Keratinocyte (primary cell): ENCODE measurements around the gene ADAMTS13. TPM values are rescaled to one million over a fixed set of nuclear protein-coding genes. Genes with fewer than 3 reads are reported as not detected.

ENCODE experiments used
- DNase-seq: peaks from one replicate; pipeline ENCODE4 v3.0.0-alpha.2; 2011; ENCODE audit warnings: low read depth, missing footprints, low spot score
- FAIRE-seq: peaks from 2 replicates; lab custom pipeline; 2011; peaks lifted over from hg19 to GRCh38; lab: Jason Lieb, UNC
- H2AFZ ChIP-seq: 2 replicates; pipeline ENCODE4 v1.6.0; 2012; ENCODE audit warnings: low read length, control low read depth, inconsistent platforms; ENCODE audit not compliant: control insufficient read depth
- H3K27ac ChIP-seq: 2 replicates; pipeline ENCODE4 v1.5.1; 2011; ENCODE audit warnings: low read length; ENCODE audit not compliant: control insufficient read depth, insufficient read depth
- H3K27me3 ChIP-seq: 3 replicates; pipeline ENCODE4 v1.6.0; 2011; ENCODE audit warnings: low read length; ENCODE audit not compliant: control insufficient read depth, insufficient read depth; ENCODE audit errors: extremely low read depth
- H3K36me3 ChIP-seq, 2 experiments: 2 replicates in 1 of 2; 3 replicates in 1 of 2; pipeline ENCODE4 v1.5.1; 2011; ENCODE audit warnings: low read length in 2 of 2, mild to moderate bottlenecking in 1 of 2; ENCODE audit not compliant: control insufficient read depth in 2 of 2, insufficient read depth in 2 of 2; ENCODE audit errors: extremely low read depth in 1 of 2
- H3K4me1 ChIP-seq: 3 replicates; pipeline ENCODE4 v1.5.1; 2011; ENCODE audit warnings: low read length; ENCODE audit not compliant: control insufficient read depth, insufficient read depth; ENCODE audit errors: extremely low read depth
- H3K4me2 ChIP-seq: 3 replicates; pipeline ENCODE4 v1.6.0; 2011; ENCODE audit warnings: low read depth, low read length; ENCODE audit not compliant: control insufficient read depth, insufficient read depth; ENCODE audit errors: extremely low read depth
- H3K4me3 ChIP-seq, 3 experiments: fragments of 200-600 bp in 1 of 3; sonication (generic) in 1 of 3; 2 replicates in 2 of 3; 3 replicates in 1 of 3; pipeline ENCODE4 v1.5.1; 2011 to 2016; ENCODE audit warnings: low read length in 3 of 3, mild to moderate bottlenecking in 3 of 3, control low read depth in 2 of 3, inconsistent platforms in 1 of 3, low read depth in 1 of 3, mixed read lengths in 1 of 3, mixed run types in 1 of 3, moderate library complexity in 1 of 3; ENCODE audit not compliant: control insufficient read depth in 2 of 3, insufficient read depth in 2 of 3; ENCODE audit errors: extremely low read depth in 1 of 3
- H3K79me2 ChIP-seq: 2 replicates; pipeline ENCODE4 v1.6.0; 2012; ENCODE audit warnings: low read length; ENCODE audit not compliant: control insufficient read depth, insufficient read depth
- H3K9ac ChIP-seq: 3 replicates; pipeline ENCODE4 v1.6.0; 2011; ENCODE audit warnings: low read length; ENCODE audit not compliant: control insufficient read depth, insufficient read depth; ENCODE audit errors: extremely low read depth
- H3K9me1 ChIP-seq: 3 replicates; pipeline ENCODE4 v1.6.0; 2011; ENCODE audit warnings: low read length; ENCODE audit not compliant: control insufficient read depth, insufficient read depth; ENCODE audit errors: extremely low read depth
- H3K9me3 ChIP-seq: 2 replicates; pipeline ENCODE4 v1.5.1; 2012; ENCODE audit warnings: low read depth, low read length; ENCODE audit not compliant: control insufficient read depth
- H4K20me1 ChIP-seq: 3 replicates; pipeline ENCODE4 v1.6.0; 2011; ENCODE audit warnings: low read length; ENCODE audit not compliant: control insufficient read depth, insufficient read depth; ENCODE audit errors: extremely low read depth
- EZH2 ChIP-seq: IDR thresholded peaks from one replicate; pipeline ENCODE4 v1.6.1; 2012; ENCODE audit warnings: inconsistent platforms, mild to moderate bottlenecking, low read length, moderate library complexity
- dilution Hi-C: fragments of 300-500 bp; cut with MboI; formaldehyde crosslinking; loops from one replicate; pipeline ENCODE4 v1.7.0; 2020; ENCODE audit warnings: low sequenced_read_pairs; ENCODE audit not compliant: extremely low pct_ligation_motif_present
- polyA plus RNA-seq, 5 experiments: library from polyadenylated mRNA; depleted of rRNA in 3 of 5; stranded (reverse) in 3 of 5; stranded (forward) in 1 of 5; unstranded in 1 of 5; fragments of >200 nt; gene quantifications; 1 replicate in 1 of 5; 2 replicates in 3 of 5; 3 replicates in 1 of 5; pipeline versions ENCODE4 v1.2.1 to v1.2.3, GENCODE V29; 2011 to 2012; ENCODE audit warnings: missing spikeins in 2 of 5, low read depth in 1 of 5, low replicate concordance in 1 of 5
- TF ChIP-seq, protein P1 (sequence below), 3 experiments: IDR thresholded peaks in 1 of 3; conservative IDR thresholded peaks in 1 of 3; optimal IDR thresholded peaks in 1 of 3; 2 replicates in 2 of 3; 3 replicates in 1 of 3; pipeline versions ENCODE3 to v1.5.1; 2011; ENCODE audit warnings: low read length in 3 of 3, mild to moderate bottlenecking in 3 of 3, moderate library complexity in 2 of 3, control low read depth in 1 of 3, inconsistent platforms in 1 of 3; ENCODE audit not compliant: insufficient read depth in 2 of 3; ENCODE audit errors: extremely low read depth in 1 of 3

Gene ADAMTS13
- polyA plus RNA-seq, 1 donor (not counting 4 experiments of a cell fraction or from before 2014, with no cell fraction given), result 1.1 TPM

GRCh38 chr9:133386338-133386737, 35.8 kb upstream of the ADAMTS13 start:
- Histone ChIP-seq H3K27me3 (no peaks in the 10 kb centered on the region), H4K20me1 (no peaks in the 10 kb centered on the region), H3K9me1 (no peaks in the 10 kb centered on the region), H3K9ac (no peak overlapping the region), H3K27ac (no peak overlapping the region), H3K4me2 (no peak overlapping the region), H3K79me2 (no peaks in the 10 kb centered on the region), H3K4me3 (no peak overlapping the region), H3K9me3 (no peaks in the 10 kb centered on the region), H2AFZ (no peak overlapping the region), H3K36me3 (no peaks in the 10 kb centered on the region), H3K4me1 (peaks cover 9% of the 10 kb centered on the region)
- TF ChIP-seq, protein P1, sequence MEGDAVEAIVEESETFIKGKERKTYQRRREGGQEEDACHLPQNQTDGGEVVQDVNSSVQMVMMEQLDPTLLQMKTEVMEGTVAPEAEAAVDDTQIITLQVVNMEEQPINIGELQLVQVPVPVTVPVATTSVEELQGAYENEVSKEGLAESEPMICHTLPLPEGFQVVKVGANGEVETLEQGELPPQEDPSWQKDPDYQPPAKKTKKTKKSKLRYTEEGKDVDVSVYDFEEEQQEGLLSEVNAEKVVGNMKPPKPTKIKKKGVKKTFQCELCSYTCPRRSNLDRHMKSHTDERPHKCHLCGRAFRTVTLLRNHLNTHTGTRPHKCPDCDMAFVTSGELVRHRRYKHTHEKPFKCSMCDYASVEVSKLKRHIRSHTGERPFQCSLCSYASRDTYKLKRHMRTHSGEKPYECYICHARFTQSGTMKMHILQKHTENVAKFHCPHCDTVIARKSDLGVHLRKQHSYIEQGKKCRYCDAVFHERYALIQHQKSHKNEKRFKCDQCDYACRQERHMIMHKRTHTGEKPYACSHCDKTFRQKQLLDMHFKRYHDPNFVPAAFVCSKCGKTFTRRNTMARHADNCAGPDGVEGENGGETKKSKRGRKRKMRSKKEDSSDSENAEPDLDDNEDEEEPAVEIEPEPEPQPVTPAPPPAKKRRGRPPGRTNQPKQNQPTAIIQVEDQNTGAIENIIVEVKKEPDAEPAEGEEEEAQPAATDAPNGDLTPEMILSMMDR (optimal IDR thresholded peaks at IDR 0.05 in 1 of 3, IDR thresholded peaks at IDR 0.05 in 1 of 3, conservative IDR thresholded peaks at IDR 0.05 in 1 of 3; ENCODE audit: extremely low read depth in 1 of 3, insufficient read depth in 2 of 3, low read length in 3 of 3), result no peak
- no peak for TF ChIP-seq EZH2
- dilution Hi-C loops, result no loop called here
- DNase-seq, result no peak
- no peak for FAIRE-seq

GRCh38 chr9:133387680-133388079, 34.5 kb upstream of the ADAMTS13 start:
- DNase-seq, result no peak
- H3K36me3 ChIP-seq, result no peaks in the 10 kb centered on the region

More at GRCh38 chr9:133387680-133388079, 34.5 kb upstream of the ADAMTS13 start:
- no peaks in the 10 kb centered on the region for H4K20me1 ChIP-seq
- peak; percentile 88 for FAIRE-seq
- H3K9me3 ChIP-seq, result no peaks in the 10 kb centered on the region
- peaks cover 9% of the 10 kb centered on the region for H3K4me1 ChIP-seq
- peak overlapping the region; percentile 25 for H3K4me2 ChIP-seq
- no peaks in the 10 kb centered on the region for H3K27me3 ChIP-seq
- TF ChIP-seq, protein P1 (optimal IDR thresholded peaks at IDR 0.05 in 1 of 3, IDR thresholded peaks at IDR 0.05 in 1 of 3, conservative IDR thresholded peaks at IDR 0.05 in 1 of 3; ENCODE audit: extremely low read depth in 1 of 3, insufficient read depth in 2 of 3, low read length in 3 of 3), result no peak
- no peak for TF ChIP-seq EZH2
- H3K9ac ChIP-seq, result no peak overlapping the region
- no peak overlapping the region for H3K4me3 ChIP-seq
- H3K9me1 ChIP-seq, result no peaks in the 10 kb centered on the region
- dilution Hi-C loops, result no loop called here
- H3K79me2 ChIP-seq, result no peaks in the 10 kb centered on the region
- H3K27ac ChIP-seq, result no peak overlapping the region
- peak overlapping the region; percentile 21 for H2AFZ ChIP-seq
